Activated naive CD4-positive, alpha-beta T cell treated with Interleukin-2 at 50 U/mL for 16 hours (primary cell): Measurements from ENCODE around the gene SYMPK.
"Not testable (repeated sequence)": the region's sequence is repeated elsewhere in the genome, so short reads cannot be mapped to it uniquely, and the experiment has no call there.

Experiments used
- DNase-seq: peaks from one replicate; pipeline ENCODE4 v3.0.0-alpha.2; 2020

SYMPK gene

DNA sequence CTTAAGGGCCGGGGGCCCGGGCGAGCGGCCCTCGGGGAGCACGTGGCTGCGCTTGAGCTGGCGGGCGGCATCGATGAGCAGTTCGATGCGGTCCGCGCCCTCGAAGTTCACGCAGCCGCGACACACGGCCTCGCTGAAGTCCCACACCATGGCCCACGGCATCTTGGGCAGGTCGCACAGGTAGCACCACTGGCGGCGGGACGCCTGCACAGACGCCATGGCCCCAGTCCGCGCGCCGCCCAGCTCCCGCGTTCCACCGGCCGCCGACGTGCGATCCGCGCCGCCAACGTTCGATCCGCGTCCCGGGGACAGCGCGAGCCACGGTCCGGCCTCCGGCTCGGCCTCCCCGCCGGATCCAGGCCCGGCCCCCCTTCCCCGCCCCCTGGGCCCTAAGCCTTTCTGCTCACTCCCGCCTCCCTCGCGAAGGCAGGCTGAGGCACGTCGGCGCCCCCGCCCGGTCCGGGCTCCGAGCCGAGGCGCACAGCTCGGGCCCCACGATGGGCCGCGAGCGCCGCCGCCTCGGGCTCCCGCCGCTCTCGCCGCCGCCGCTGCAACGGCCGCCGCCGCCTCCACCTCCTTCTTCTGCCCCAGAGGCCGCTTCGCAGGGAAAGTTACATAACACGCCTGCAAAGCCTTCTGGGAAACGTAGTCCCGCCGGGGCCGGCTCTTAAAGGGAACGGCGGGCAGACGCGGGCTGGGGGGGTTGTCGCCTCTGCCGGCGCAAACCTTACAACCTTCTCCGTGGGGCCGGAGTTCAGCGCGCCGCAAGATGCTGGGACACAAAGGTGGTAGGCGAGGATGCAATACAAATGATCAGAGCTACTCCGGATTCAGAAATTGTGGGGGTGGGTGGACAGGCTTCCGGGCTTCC is 22.8 kb upstream of the SYMPK start, which contains the start of gene IRF2BP1:
Gene IRF2BP1, minus strand, starts transcription at position 586 of the 871 bp plus-strand sequence. Its CDS starts 367 bp downstream, at position 219.
- DNase-seq, result peak; percentile 91

DNA sequence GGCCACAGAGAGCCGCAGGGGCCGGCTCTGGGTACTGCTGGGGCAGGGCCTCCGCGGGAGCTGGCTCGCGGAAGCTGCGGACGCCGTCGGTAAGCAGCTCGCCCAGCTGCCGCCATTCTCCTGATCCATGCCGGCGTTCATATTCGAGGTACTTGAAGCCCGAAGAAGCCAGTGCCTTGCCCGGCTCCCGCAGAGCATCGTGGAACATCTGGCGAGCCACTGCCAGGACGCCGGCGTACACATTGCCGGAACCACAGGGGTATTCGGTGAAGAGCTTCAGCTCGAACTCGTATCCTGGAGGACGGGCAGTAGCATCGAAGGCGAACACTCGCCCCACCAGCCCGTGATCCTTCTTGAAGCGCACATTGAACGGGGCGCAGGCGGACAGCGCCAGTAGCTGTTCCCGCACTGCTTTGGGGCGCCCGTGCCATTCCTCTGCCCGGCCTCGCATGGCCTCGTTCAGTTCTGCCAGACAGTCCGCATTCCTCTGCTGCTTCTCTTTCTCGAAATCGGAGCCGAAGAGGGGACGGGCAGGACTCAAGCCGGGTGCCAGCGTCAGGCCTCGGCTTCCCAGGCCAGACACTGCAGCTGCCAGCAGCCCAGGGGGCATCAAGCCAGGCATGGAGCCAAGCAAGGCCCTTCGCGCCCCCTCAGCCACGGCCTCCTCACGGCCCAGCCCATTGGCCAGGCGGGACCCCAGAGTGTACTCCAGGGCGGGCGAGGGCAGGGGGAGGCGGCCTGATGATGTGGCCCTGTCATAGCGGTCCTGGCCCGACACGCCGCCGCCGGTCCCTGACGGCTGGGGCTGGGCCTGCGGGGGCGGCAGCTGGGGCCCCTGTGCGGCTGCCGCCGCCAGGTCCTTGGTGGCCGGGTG is 22.0 kb upstream of the SYMPK start:
- DNase-seq, result no peak

DNA sequence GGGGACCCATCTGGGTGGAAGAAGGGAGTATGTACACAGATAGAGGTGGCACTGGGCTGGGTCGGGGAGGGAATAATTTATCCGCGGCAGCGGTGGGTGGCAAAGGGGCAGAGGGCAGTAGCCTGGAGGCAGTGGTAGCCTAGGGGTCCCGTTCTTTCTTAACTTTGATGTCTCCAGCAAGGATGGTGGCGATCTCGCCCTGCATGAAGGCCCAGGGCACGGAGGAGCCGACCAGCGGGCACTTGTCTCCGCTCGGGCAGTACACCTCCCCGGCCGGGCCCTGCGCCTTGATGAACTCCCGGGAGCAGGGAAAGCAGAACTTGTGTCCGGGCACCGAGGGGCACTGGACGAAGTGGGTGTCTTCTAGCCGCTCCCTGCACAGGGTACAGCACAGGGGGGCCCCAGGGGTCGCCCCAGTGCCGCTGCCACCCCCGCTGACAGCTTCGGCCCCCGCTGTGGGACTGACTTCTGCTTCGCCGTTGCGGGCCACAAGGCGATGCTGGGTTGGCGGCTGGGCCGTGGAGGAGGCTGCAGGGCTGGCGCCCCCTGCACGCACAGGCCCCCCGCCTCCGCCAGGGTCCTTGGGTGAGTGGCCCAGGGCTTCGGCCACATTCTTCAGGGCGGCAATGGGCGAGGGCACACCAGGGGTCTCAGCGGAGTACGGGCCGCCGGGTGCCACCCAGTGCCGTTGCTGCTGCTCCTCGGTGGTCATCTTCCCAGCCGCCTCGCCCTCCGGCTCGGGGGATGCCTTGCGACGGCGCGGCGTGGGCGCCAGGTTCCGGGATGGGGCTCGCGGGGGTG is 21.1 kb upstream of the SYMPK start:
- DNase-seq, result no peak

DNA sequence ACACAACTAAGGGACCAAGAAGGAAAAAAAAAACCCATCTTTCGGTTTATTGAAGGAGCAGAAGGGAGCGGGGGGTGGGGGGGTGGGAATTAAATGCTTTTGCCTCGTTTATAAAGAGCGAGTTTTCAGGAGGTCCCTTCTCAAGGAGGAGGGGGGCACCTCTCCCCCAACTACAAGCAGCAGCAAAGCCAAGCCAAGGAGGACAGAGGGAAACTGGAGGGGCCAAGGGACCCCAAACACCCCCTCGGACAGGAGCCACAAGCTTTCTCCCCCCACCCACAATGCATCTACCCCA is 20.6 kb upstream of the SYMPK start:
- DNase-seq, result no peak

DNA sequence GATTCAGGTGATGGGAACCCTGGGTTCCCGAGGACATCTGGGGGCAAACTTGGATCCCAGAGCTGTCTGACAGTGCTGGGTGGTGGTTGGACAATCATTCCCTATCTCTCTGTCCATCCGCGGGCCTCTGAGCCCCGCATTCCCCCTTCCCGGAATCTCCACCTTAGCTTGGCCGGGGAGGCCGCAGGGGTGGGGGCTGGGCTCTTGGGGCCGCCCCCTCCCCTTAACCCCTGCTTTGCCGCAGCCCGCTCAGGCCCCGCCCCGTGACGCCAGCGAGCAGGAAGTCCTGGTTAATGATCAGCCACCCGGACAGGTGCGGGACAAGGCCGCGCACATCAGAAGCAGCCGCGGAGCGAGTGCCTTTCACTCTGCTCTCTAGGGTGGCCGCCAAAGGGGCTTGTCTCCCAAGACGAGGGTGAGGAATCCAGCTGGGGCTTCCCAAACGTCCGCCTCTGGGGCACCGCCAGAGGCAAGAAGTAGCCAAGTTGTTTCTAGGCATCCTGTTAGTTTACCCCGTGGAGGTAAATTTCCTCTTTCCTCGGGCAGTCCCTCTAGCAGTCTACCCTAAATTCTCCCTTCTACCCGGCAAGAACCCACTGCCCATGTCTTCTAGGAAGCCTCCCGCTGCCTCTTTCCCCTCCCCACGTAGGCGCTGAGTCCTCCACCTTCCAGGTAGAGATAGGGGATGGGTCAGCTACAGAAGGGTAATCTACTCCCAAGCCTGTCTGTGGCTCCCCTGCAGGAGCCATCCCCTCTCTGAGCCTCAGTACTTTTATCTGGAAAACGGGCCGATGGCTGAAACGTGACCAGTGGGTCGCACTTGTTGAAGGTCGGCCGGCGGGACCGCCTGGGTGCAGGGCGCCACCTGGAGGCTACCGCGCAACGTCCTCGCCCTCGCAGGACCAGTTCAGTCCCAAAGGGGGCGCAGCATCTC is 20.0 kb upstream of the SYMPK start:
- peak; percentile 87 for DNase-seq

DNA sequence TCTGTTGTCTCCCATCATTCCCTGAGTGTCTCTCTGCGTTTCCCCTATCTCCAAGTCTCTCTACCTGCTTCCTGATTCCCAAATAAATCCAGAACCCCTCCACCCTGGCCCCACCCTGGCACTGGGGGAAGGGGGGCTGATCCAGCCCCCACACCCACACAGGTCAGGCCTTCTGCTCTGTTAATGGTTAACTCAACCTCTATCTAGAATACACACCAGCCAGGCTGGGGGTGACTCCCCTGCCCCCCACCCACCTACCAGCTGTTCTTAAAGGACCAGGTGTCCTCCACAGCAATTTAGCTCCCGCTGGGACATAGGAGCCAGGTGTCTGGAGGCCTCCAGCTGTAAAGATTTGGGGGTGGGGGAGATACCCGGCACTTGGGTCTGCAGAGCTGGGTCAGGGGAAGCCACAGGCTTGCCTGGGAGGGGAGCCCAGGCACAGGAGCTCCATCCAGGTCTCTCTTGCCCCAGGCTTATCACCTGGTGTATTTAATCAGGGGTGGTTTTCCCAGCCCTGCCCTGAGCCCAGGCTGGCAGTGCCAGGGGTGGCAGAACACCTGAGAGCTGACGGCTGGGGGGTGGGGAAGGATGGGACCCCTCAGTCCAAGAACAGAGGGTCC is 19.1 kb upstream of the SYMPK start:
- no peak for DNase-seq

DNA sequence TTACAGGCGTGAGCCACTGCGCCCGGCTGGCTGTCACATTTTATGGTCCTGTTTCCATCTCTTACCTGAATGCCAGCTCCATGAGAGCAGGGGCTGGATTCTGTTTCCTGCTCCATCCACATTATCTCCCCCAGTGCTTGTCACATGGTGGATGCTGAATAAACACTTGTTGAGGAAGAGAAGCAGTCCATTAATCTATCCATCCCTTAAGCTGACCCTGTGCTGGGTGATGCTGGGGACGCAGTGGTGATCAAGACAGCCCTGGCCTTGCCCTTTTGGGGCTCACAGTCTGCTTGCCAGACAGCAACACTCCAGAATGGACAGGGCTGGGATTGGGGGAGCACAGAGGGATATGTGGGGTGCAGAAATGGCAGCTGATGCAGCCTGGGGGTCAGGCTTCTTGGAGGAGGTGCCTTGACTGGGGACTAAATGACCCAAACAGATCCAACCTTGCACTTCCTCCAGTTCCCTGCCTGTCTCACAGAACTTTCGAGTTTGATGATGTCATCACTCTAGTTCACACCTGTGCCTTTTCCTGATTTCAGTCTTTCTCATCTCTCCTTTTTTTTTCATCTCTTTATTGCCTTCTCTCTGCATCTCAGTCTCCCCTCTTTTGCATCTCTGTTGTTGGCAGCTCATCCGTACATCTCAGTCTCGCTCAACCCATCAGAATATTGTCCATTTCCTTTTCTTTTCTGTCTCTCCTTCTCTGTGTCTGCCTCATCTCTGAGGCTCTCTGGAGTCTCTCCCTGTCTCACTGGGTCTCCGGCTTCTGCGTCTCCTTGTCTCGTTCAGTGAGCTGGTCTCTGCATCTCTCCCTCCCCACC is 18.3 kb upstream of the SYMPK start:
- DNase-seq, result no peak

DNA sequence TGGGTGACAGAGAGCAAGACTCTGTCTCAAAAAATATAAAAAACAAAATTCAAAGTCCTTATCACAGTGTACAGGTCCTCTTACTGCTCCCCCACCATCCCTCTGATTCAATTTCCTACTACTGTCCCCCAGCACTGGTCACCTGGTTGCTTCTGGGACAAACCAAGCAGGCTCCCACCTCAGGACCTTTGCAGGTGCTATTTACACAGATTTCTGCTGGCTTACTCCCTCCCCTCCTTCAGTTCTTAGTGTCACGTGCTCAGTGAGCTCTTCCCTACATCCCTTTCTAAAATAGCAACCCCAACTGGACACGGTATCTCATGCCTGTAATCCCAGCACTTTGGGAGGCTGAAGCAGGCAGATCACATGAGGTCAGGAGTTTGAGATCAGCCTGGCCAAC is 17.0 kb upstream of the SYMPK start:
- no peak for DNase-seq

DNA sequence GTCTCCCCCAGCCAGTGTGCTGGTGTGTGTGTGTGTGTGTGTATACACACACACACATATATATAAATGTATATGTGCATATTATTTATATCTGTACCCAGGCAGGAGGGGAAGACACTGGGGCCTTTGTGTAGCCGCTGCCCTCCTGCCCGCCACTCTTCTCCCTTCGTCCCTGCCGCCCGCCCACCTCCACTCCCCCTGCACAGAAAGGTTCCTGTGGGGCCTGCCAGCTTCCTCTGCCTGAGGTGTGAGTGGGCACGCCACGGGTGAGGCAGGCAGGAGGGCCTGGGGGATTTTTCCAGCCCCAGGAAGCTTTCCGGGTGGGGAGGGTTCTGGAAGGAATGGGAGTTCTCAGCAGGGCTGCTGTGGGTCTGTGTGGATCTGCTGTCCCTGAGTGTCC is 16.1 kb upstream of the SYMPK start:
- DNase-seq, result no peak

DNA sequence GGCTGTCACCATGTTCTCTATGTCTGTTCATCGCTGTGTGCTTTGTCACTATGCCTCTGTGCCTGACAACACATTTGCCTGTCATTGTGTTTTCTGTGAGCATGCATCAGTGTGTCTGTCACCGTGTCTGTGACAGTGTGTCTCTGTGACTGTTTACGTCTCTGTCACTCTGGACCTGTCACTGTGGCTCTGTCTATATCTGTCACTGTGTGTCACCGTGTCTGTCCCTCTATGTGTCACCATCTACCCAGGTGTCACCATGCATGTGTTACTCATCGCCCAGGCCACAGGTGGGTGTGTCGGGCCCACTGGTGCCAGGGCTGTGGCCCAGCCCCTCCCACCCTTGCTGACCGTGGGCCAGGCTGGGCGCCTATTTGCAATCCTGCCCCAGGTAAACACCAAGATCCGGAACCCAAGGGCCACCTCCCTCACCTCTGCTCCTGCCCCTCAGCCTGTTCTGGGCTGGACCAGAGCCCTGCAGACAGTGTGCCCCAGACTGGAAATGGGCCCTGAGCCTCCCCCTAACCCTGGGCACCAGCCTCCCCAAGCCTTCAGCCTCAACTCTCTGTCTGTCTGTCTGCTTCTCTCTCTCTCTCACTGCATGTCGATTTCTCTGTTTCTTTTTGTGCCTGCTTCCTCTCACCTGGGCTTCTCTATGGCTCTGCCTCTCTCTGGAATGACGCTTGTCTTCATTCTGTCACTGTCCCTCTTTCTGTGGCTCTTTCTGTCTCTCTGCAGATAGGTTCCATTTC is 15.3 kb upstream of the SYMPK start:
- DNase-seq, result no peak

DNA sequence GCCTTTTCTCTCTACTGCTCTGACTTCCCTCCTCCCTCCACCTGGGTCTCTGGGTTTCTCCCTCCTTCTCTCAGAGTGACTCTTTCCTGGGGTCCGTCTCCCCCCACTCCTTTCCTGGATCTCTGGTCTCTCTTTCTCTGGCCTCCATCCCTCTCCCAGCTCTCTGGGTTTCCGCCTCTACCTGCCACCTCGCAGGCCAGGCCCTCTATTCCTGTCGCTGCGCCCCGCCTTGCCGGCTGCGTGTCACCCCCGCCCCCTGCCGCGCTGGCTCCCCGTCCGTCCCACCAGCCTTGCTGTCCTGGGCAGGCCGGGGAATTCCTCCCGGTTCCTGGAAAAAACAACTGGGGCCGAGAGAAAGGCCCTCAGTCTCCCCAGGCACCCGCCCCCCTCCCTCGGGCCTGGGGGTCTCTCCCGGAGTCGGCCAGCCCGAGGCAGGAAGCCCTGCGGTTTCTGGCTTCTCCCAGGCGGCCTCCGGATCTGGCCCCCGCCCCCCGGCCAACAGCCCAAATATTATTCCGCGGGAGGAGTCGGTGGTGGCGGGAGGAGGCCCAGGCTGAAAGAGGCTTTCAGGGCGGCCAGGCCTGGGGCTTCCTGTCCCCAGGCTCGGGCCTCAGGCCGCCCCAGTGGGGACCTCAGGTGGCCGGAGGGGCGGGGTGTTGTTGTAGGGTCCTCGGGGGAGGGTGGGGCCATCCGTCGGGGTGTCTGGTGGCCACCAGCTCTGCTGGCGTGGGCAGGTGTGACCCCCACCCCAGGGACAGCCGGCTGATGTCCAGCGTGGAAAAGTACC is 13.7 kb upstream of the SYMPK start:
- DNase-seq, result peak; percentile 53

DNA sequence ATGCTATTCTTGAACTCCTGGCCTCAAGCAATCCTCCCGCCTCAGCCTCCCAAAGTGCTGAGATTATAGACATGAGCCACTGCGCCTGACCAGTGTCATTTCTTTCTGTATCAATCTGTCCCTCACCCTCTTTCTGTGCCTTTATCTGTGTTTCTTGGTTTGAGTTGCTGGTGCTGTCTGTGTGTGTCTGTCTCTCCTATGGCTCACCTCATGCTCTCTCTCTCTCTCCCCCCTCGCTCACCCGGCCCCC is 13.1 kb upstream of the SYMPK start:
- DNase-seq, result no peak

DNA sequence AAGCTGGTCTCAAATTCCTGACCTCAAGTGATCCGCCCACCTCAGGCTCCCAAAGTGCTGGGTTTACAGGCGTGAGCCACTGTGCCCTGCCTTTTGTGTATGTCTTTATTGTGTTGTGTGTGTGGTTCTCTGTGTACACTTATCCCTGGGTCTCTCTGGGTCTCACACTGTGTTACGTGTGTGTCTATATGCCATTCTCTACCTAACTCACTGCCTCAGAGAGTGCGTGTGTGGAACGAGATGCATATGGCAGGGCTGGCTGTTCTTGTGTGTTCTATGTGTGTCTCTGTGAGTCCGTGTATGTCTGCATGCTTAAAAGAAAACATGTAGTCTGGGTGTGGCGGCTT is 11.6 kb upstream of the SYMPK start:
- DNase-seq, result no peak

DNA sequence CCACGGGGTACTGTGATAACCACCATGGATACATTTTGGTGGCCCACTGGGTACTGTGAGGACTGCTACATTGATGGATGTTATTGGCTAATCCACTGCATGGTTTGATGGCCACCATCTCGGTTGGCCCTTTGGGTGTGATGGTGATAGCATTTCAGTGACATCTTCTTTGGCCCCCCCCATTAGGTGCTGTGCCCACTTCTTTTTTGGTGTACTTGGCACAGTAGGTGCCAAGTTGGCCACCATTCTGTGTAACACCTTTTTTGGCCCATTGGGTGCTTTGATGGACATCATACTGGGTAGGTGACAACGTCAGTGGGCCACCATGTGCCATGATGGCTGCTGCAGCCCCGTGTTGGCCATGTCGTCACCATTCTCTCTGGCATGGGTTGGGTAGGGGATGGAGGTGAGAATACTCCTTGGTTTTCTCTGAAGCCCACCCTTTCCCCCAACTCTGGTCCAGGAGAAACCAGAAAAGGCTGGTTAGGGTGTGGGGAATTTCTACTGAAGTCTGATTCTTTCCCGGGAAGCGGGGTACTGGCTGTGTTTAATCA is 10.3 kb upstream of the SYMPK start:
- no peak for DNase-seq

DNA sequence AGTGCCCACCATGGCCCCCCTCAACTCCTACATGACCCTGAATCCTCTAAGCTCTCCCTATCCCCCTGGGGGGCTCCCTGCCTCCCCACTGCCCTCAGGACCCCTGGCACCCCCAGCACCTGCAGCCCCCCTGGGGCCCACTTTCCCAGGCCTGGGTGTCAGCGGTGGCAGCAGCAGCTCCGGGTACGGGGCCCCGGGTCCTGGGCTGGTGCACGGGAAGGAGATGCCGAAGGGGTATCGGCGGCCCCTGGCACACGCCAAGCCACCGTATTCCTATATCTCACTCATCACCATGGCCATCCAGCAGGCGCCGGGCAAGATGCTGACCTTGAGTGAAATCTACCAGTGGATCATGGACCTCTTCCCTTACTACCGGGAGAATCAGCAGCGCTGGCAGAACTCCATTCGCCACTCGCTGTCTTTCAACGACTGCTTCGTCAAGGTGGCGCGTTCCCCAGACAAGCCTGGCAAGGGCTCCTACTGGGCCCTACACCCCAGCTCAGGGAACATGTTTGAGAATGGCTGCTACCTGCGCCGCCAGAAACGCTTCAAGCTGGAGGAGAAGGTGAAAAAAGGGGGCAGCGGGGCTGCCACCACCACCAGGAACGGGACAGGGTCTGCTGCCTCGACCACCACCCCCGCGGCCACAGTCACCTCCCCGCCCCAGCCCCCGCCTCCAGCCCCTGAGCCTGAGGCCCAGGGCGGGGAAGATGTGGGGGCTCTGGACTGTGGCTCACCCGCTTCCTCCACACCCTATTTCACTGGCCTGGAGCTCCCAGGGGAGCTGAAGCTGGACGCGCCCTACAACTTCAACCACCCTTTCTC is 9.4 kb upstream of the SYMPK start:
- no peak for DNase-seq

DNA sequence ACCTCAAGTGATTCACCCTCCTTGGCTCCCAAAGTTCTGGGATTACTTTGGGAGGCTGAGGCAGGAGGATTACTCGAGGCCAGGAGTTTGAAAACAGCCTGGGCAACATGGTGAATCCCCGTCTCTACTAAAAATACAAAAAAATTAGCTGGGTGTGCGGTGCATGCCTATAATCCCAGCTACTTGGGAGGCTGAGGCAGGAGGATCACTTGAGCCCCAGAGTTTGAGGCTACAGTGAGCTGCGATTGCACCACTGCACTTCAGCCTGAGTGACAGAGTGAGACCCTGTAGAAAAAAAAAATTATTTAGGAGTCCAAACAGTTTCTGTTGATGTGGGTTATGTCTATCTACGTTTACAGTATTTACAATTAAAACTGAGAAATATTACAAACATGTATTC is 7.9 kb upstream of the SYMPK start:
- DNase-seq, result no peak

DNA sequence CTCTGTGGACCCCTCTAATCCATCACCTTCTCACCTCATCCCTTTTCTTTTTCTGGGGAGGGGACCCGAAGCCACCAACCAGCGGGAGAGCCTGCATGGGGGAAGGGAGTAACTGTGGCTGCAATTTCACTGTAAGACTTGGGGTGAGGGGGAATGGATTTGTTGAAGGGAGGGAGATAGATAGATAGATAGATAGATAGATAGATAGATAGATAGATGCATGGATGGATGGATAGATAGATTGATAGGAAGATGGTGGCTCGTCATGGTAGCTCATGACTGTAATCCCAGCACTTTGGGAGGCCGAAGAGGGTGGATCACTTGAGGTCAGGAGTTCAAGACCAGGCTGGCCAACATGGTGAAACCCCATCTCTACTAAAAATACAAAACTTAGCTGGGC is 4.3 kb upstream of the SYMPK start:
- DNase-seq, result not testable (repeated sequence)
